Measurements from ENCODE around the gene CYBA.
A peak's percentile ranks its signal among the peaks of the same experiment; 100 is the strongest.

The CYBA gene

GRCh38 chr16:88662843-88663606, 12.2 kb upstream of the CYBA start, which contains the start of gene MVD:
Gene MVD, minus strand, starts transcription at chr16:88663091. Its CDS starts 11 bp downstream, at chr16:88663080.
- Histone ChIP-seq H3K4me3 (peak within 1 kb of the TSS; percentile 76 to 97 (median 90)), H3K36me3 (peaks cover 0 to 20% (median 0%) of the 10 kb centered on the region in 11 experiments; a peak in 5 of 22 replicates), H3K4me2 (peak within 1 kb of the TSS; percentile 97 to 100 (median 99)), H3K27me3 (no peaks in the 10 kb centered on the region), H3K9me3 (replicated peaks in 1 of 11) (no peaks in the 10 kb centered on the region), H4K20me1 (peaks cover 0 to 35% (median 9%) of the 10 kb centered on the region in 11 experiments; a peak in 11 of 22 replicates), H3K4me1 (peaks cover 37 to 55% (median 44%) of the 10 kb centered on the region in 10 experiments), H3K9ac (peak within 1 kb of the TSS; percentile 82 to 89 (median 86)), H3K27ac (peak within 1 kb of the TSS; percentile 32 to 84 (median 78); a peak in 21 of 22 replicates)
- no peak for TF ChIP-seq Cebpa-rat (IDR thresholded peaks at IDR 0.05)

DNA sequence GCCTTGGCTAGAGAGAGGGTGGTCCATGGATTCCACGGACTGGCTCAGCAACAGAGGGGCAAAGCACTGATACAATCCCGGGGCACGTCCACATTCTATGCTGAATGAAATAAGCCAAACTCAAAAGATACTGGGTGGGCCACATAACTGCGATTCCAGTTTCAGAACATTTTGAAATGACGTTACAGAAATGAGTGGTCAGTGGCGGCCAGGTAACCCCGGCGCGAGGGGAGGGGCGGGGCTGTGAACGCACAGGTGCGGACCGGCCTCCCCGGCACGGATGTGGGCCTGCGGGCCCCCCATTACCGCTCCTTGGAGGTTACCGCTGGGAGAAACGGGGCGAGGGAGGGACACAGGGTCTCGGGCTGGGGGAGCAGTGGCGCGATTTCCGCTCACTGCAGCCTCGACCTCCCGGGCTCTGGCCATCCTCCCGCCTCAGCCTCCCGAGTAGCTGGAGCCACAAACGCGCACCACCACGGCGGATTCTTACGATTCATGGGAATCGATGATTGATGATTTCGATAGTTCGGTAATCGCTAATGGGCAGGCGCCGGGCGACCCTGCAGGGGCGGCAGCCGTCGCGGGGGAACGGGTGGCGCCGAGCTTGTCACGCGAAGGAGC, 11.5 kb upstream of the CYBA start:
- H3K27ac ChIP-seq = peak overlapping the region; percentile 32 to 84 (median 78); a peak in 21 of 22 replicates
- H4K20me1 ChIP-seq = peaks cover 0 to 38% (median 9%) of the 10 kb centered on the region in 11 experiments; a peak in 12 of 22 replicates
- H3K36me3 ChIP-seq = peaks cover 0 to 20% (median 0%) of the 10 kb centered on the region in 11 experiments; a peak in 5 of 22 replicates
- H3K9ac ChIP-seq = peak overlapping the region; percentile 82 to 89 (median 86)
- peaks cover 43 to 62% (median 50%) of the 10 kb centered on the region in 10 experiments for H3K4me1 ChIP-seq
- peak overlapping the region; percentile 76 to 97 (median 90) for H3K4me3 ChIP-seq
- TF ChIP-seq Cebpa-rat (IDR thresholded peaks at IDR 0.05) = no peak
- peak overlapping the region; percentile 88 to 100 (median 98) for H3K4me2 ChIP-seq
- no peaks in the 10 kb centered on the region for H3K9me3 ChIP-seq (replicated peaks in 1 of 11)
- no peaks in the 10 kb centered on the region for H3K27me3 ChIP-seq

DNA sequence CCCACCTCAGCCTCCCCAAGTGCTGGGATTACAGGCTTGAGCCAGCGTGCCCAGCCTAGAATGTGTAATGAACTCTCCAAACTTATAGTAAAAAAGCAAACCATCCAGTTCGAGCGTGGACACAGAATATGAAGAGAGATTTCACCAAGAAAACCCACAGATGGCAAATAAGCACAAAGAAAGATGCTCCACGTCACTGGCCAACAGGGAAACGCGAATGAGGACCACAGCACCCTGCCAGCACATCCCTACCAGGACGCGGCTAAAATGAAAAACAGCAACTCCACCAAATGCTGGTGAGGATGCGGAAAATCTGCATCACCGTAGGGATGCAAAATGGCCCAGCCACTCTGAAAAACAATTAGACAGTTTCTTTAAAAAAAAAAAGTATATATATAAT, 10.6 kb upstream of the CYBA start:
- H3K36me3 ChIP-seq = peaks cover 0 to 28% (median 0%) of the 10 kb centered on the region in 11 experiments; a peak in 5 of 22 replicates
- H4K20me1 ChIP-seq = peaks cover 0 to 46% (median 9%) of the 10 kb centered on the region in 11 experiments; a peak in 13 of 22 replicates
- H3K9ac ChIP-seq = peak overlapping the region in 1 of 11 experiments; percentile 18; a peak in 4 of 22 replicates
- H3K27me3 ChIP-seq = no peaks in the 10 kb centered on the region
- no peak for TF ChIP-seq Cebpa-rat (IDR thresholded peaks at IDR 0.05)
- peak overlapping the region in 1 of 10 experiments; percentile 13; a peak in 4 of 20 replicates for H3K4me3 ChIP-seq
- H3K9me3 ChIP-seq (replicated peaks in 1 of 11) = no peaks in the 10 kb centered on the region
- H3K27ac ChIP-seq = no peak overlapping the region
- H3K4me2 ChIP-seq = peak overlapping the region; percentile 27 to 99 (median 92); a peak in 20 of 22 replicates
- H3K4me1 ChIP-seq = peaks cover 52 to 71% (median 58%) of the 10 kb centered on the region in 10 experiments

GRCh38 chr16:88659160-88659559, 8.3 kb upstream of the CYBA start:
- no peak overlapping the region for H3K4me3 ChIP-seq
- H3K4me1 ChIP-seq = peaks cover 65 to 86% (median 76%) of the 10 kb centered on the region in 10 experiments
- no peaks in the 10 kb centered on the region for H3K9me3 ChIP-seq (replicated peaks in 1 of 11)
- H3K4me2 ChIP-seq = peak overlapping the region in 2 of 11 experiments; percentile 5 to 12; a peak in 2 of 22 replicates
- H4K20me1 ChIP-seq = peaks cover 0 to 60% (median 8%) of the 10 kb centered on the region in 11 experiments; a peak in 12 of 22 replicates
- no peaks in the 10 kb centered on the region for H3K27me3 ChIP-seq
- H3K9ac ChIP-seq = peak overlapping the region in 1 of 11 experiments; percentile 24; a peak in 1 of 22 replicates
- H3K36me3 ChIP-seq = peaks cover 11 to 37% (median 14%) of the 10 kb centered on the region in 11 experiments; a peak in 19 of 22 replicates
- TF ChIP-seq Cebpa-rat (IDR thresholded peaks at IDR 0.05) = no peak
- H3K27ac ChIP-seq = no peak overlapping the region

- no peak for TF ChIP-seq Cebpa-rat (IDR thresholded peaks at IDR 0.05)
- Histone ChIP-seq H3K9me3 (replicated peaks in 1 of 11) (no peaks in the 10 kb centered on the region), H3K4me2 (peak overlapping the region in 3 of 11 experiments; percentile 12 to 100 (median 90); a peak in 2 of 22 replicates), H3K27ac (no peak overlapping the region), H3K36me3 (peaks cover 11 to 40% (median 14%) of the 10 kb centered on the region in 11 experiments; a peak in 19 of 22 replicates), H3K9ac (no peak overlapping the region), H4K20me1 (peaks cover 0 to 60% (median 8%) of the 10 kb centered on the region in 11 experiments; a peak in 12 of 22 replicates), H3K4me1 (peaks cover 61 to 86% (median 76%) of the 10 kb centered on the region in 10 experiments), H3K27me3 (no peaks in the 10 kb centered on the region), H3K4me3 (no peak overlapping the region)
These were observed 7.9 kb upstream of the CYBA start for GRCh38 chr16:88658714-88659113.

DNA sequence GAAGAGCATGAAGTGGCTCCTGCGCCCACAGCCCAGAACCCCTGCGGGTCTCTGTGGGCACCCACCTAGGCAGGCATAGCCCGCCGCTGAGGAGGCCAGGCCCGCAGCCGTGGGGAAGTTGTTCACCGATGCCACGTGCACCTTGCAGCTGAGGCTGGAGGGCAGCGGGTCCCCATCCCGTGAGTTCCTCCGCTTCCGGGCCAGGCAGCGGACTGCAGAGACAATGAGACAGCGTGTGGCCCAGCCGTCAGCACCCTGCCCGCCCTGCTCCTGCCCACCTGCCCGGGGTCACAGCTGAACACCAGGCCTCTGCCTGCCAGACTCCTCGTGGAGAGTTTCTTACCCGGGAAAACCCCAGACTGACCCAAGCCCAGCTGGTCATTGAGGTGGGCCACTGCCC, 6.5 kb upstream of the CYBA start:
- Histone ChIP-seq H3K36me3 (peaks cover 11 to 52% (median 18%) of the 10 kb centered on the region in 11 experiments; a peak in 19 of 22 replicates), H3K27ac (peak overlapping the region in 8 of 11 experiments; percentile 11 to 73 (median 52); a peak in 15 of 22 replicates), H3K9me3 (replicated peaks in 1 of 11) (no peaks in the 10 kb centered on the region), H4K20me1 (peaks cover 0 to 60% (median 8%) of the 10 kb centered on the region in 11 experiments; a peak in 12 of 22 replicates), H3K9ac (peak overlapping the region; percentile 7 to 71 (median 46); a peak in 18 of 22 replicates), H3K27me3 (no peaks in the 10 kb centered on the region), H3K4me3 (no peak overlapping the region), H3K4me2 (peak overlapping the region; percentile 80 to 100 (median 85)), H3K4me1 (peaks cover 62 to 98% (median 87%) of the 10 kb centered on the region in 10 experiments)
- TF ChIP-seq Cebpa-rat (IDR thresholded peaks at IDR 0.05) = no peak

DNA sequence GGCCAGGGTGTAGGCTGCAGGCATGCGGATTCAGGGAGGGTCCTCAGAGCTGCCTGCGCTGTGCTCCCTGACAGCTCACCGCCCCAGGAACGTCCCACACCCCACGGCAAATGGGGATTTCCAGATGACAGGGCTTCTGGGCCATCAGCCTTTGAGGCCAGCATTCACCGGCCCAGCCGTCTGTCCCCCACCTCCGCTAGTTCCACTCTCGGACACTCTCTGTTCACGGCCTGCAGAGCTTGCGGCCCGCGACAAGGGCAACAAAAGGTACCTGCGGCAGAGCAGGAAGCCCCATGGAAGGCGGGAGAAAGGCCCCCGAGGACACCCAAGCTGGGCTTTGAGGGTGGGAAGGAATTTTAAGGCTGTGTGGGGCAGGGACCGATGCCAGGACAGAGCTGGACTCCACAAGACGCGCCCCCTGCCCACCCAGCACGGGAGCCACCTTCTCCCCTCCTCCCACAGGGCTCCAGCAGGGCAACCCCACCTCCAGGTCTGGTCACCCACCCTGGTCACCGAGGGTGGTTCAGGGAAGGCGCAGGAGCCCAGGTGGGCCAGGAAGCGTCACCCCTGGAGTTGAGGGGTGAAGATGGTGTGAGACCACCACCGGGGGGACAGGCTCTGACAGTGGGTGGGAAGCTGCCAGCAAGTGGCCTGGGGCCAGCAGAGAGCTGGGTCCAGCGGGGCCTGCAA, 5.6 kb upstream of the CYBA start:
- H3K27ac ChIP-seq = peak overlapping the region in 8 of 11 experiments; percentile 7 to 73 (median 52); a peak in 10 of 22 replicates
- no peaks in the 10 kb centered on the region for H3K9me3 ChIP-seq (replicated peaks in 1 of 11)
- no peak overlapping the region for H3K4me3 ChIP-seq
- H3K27me3 ChIP-seq = no peaks in the 10 kb centered on the region
- peaks cover 62 to 98% (median 88%) of the 10 kb centered on the region in 10 experiments for H3K4me1 ChIP-seq
- TF ChIP-seq Cebpa-rat (IDR thresholded peaks at IDR 0.05) = no peak
- peak overlapping the region in 8 of 11 experiments; percentile 18 to 71 (median 46); a peak in 15 of 22 replicates for H3K9ac ChIP-seq
- peaks cover 0 to 58% (median 6%) of the 10 kb centered on the region in 11 experiments; a peak in 12 of 22 replicates for H4K20me1 ChIP-seq
- H3K4me2 ChIP-seq = peak overlapping the region; percentile 80 to 100 (median 85)
- peaks cover 11 to 52% (median 18%) of the 10 kb centered on the region in 11 experiments; a peak in 19 of 22 replicates for H3K36me3 ChIP-seq

All from BLaER1 treated with 17β-estradiol and CSF1 and Interleukin-3, amounts not matched to agents 10 nM and 100 nM (cell line).